Activated T-helper 1 cell treated with anti-CD3 and anti-CD28 coated beads, Interleukin-12 subunit alpha, Interleukin-12 subunit beta, Interleukin-2, Interleukin-4 antibody, amounts not matched to agents 30 ng/mL and 10 ng/mL and 1 ng/mL, durations not matched to agents 14 hours and 24 hours and 36 hours (primary cell): ENCODE results near the gene NDUFS5. TPM values are rescaled to one million over a fixed set of nuclear protein-coding genes. Genes with fewer than 3 reads are reported as not detected.
"Not testable (repeated sequence)": the region's sequence is repeated elsewhere in the genome, so short reads cannot be mapped to it uniquely, and the experiment has no call there.

Experiments
- DNase-seq: peaks from one replicate; pipeline ENCODE4 v3.0.0; 2021; ENCODE audit warnings: low spot score
- H3K27ac Mint-ChIP-seq: one replicate; pipeline ENCODE4 v1.8.0; 2021; ENCODE audit warnings: mild to moderate bottlenecking, mixed read lengths
- H3K27me3 Mint-ChIP-seq: one replicate; pipeline ENCODE4 v1.8.0; 2022; ENCODE audit warnings: mild to moderate bottlenecking, moderate library complexity, mixed read lengths; ENCODE audit not compliant: insufficient read depth
- H3K36me3 Mint-ChIP-seq: one replicate; pipeline ENCODE4 v1.8.0; 2021; ENCODE audit warnings: low read depth, mixed read lengths
- H3K4me1 Mint-ChIP-seq: one replicate; pipeline ENCODE4 v1.8.0; 2021; ENCODE audit warnings: low read depth, mixed read lengths
- H3K4me3 Mint-ChIP-seq: one replicate; pipeline ENCODE4 v1.8.0; 2021; ENCODE audit warnings: mild to moderate bottlenecking, moderate library complexity, mixed read lengths
- H3K9me3 Mint-ChIP-seq: one replicate; pipeline ENCODE4 v1.8.0; 2021; ENCODE audit warnings: mixed read lengths
- intact Hi-C: fragments of 100-400 bp; cut with micrococcal nuclease; formaldehyde crosslinking; loops from one replicate; pipeline ENCODE4 v1.15.1; 2024
- total RNA-seq: library from RNA; stranded (reverse); gene quantifications from 2 replicates; pipeline ENCODE4 v1.2.3, GENCODE V29; 2022

The NDUFS5 gene
- total RNA-seq = 143 and 150 TPM in 2 replicates

DNA sequence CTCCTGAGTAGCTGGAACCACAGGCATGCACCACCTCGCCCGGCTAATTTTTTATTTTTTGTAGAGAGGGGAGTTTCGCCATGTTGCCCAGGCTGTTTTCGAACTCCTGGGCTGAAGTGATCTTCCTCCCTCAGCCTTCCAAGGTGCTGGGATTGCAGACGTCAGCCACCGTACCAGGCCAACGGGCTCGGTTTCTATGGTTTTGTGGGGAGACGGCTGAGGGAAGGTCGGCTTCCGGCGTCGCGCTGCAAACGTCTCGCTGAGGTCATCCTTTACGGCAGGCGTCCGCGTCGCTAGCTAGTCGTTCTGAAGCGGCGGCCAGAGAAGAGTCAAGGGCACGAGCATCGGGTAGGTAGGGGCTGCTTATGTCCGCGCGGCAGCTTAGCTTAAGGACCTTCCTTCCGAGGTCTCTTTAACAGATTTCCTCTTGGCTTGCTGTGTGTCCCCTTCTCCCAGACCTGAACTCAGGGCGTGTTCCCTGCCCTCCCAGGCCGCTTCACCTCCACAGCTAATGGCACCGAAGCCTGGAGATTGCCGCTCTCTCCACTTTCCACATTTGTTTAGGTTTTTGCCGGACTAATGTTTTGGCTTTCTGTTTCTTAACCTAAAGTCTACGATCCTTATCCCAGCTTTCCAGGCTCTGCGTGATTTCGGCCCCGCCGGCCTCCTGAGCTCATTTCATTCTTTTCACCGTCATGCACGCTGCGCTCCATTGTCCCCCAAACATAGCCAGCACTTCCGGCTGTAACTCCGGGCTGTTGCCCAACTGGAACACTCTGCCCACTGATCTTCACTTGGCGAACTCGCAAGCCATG, at the start of gene NDUFS5:
TSS of gene NDUFS5 (plus strand) at position 300 of the 815 bp plus-strand sequence. CDS start 2,375 bp downstream, outside the sequence.
- Mint-ChIP-seq H3K36me3 (peaks cover 19% of the 10 kb centered on the region), H3K9me3 (no peaks in the 10 kb centered on the region), H3K4me1 (peaks cover 16% of the 10 kb centered on the region), H3K27me3 (peaks cover 4% of the 10 kb centered on the region), H3K4me3 (peak within 1 kb of the TSS; percentile 96), H3K27ac (peak within 1 kb of the TSS; percentile 100)
- intact Hi-C loops = loop anchor here (1.0 to 5.0 kb wide), 7 partner anchors 23 to 999 kb away; partner anchors contain the start of genes MYCBP and RRAGC
- DNase-seq = peak; percentile 78

DNA sequence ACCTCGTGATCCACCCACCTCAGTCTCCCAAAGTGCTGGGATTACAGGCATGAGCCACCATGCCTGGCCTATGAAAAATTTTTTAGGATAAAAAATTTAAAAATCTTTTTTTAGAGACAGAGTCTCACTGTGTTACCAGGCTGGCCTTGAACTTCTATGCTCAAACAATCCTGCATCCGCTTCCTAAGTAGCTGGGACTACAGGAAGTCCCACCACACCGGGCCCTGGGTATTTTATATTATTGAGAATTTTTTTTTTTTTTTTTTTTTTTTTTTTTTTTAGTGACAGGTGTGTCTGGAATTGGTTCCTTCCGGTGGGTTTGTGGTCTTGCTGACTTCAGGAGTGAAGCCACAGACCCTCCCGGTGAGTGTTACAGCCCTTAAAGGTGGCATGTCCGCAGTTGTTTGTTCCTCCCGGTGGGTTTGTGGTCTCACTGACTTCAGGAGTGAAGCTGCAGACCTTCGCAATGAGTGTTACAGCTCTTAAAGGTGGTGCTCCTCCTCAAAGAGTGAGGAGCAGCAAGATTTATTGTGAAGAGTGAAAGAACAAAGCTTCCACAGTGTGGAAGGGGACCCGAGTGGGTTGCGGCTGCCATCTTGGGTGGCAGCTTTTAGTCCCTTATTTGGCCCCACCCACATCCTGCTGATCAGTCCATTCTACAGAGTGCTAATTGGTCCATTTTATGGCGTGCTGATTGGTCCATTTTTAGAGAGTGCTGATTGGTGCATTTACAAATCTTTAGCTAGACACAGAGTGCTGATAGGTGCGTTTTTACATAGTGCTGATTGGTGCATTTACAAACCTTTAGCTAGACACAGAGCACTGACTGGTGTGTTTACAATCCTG, 48.5 kb upstream of the NDUFS5 start:
- intact Hi-C loops, H3K27me3 Mint-ChIP-seq, H3K36me3 Mint-ChIP-seq: not testable (repeated sequence)
- Mint-ChIP-seq H3K9me3 (peaks cover 11% of the 10 kb centered on the region), H3K4me3 (peak overlapping the region; percentile 59), H3K4me1 (peaks cover 11% of the 10 kb centered on the region), H3K27ac (peak overlapping the region; percentile 44)
- peak; percentile 70 for DNase-seq

DNA sequence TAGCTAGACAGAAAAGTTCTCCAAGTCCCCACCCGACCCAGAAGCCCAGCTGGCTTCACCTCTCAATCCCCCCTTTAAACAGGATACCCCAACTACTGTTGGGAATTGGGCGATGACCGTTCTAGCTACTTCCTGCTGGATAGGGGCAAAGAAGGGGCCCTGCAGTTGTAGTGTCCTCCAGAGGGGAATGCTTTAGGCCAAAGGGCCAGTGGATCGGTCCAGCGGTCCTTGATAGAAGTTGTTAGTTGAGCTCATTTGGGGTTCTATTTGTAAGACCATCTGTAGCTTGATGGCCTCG, 48.0 kb upstream of the NDUFS5 start:
- H3K27ac Mint-ChIP-seq = peak overlapping the region; percentile 44
- intact Hi-C loops, DNase-seq: not testable (repeated sequence)

DNA sequence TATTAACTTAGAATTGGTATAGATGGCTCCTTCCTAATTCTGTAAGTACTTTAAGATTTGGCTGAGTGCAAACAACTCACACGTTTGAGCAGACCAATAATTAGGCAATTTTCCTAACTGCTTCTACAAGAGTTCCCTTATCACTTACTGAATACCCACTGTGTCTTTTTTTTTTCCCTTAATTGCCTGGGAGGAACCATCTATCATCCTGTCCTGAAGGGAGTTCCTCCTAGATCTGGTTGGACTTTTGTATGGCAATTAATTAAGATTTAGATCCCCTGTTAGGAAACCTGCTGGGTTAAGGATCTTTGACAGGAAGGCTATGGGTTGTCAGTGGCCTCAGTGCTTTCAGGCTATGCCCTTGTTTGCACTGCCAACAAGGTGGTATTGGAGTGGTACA, 46.8 kb upstream of the NDUFS5 start:
- H3K4me3 Mint-ChIP-seq, H3K36me3 Mint-ChIP-seq, DNase-seq, H3K27ac Mint-ChIP-seq, intact Hi-C loops, H3K4me1 Mint-ChIP-seq, H3K27me3 Mint-ChIP-seq: not testable (repeated sequence)
- peaks cover 11% of the 10 kb centered on the region for H3K9me3 Mint-ChIP-seq

More for the DNA sequence above, 48.0 kb upstream of the NDUFS5 start:
- peaks cover 11% of the 10 kb centered on the region for H3K9me3 Mint-ChIP-seq
- H3K36me3 Mint-ChIP-seq, H3K4me3 Mint-ChIP-seq, H3K4me1 Mint-ChIP-seq, H3K27me3 Mint-ChIP-seq: not testable (repeated sequence)

DNA sequence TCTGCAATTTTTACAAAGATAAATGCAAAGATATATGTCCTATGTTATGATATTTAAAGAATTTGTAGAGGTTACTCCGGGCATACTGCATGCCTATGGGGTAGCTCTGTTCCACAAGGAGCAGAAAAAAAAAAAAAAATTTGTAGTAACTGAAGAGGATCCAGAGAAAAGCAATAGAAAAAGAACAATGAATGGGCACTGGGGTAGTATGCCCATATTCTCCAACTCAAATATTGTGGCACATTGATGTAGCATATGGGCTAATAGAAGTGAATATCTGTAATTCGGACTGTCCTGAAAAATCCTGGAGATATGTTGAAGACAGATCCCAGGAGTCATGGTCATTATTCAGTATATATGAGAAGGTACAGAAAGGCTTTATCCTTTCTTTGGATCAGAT, 36.2 kb upstream of the NDUFS5 start:
- Mint-ChIP-seq H3K4me3 (peak overlapping the region; percentile 83), H3K4me1 (peaks cover 27% of the 10 kb centered on the region), H3K9me3 (no peaks in the 10 kb centered on the region), H3K27ac (peak overlapping the region; percentile 38), H3K27me3 (no peaks in the 10 kb centered on the region), H3K36me3 (peaks cover 20% of the 10 kb centered on the region)
- DNase-seq = no peak
- intact Hi-C loops = loop anchor here (1.0 to 5.0 kb wide), 2 partner anchors 131 to 202 kb away; partner anchors contain the start of gene RRAGC

DNA sequence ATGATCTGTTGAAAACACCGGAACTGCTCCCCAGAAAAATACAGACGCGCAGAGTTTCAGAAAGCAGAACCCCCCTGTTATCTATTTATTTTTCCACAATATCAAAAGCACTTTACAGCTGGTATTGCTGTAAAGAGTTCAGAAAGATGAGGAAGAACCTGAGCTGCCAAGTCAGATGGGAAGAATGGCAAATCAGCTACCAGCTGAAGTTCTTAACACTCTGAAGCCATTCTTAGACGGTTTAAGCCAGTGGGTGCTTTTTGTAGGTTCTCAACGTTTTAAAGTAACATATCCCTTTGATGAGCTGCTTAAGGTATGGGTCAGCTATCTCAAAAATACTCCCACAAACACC, 35.8 kb upstream of the NDUFS5 start:
- no peak for DNase-seq
- no peaks in the 10 kb centered on the region for H3K27me3 Mint-ChIP-seq
- H3K4me1 Mint-ChIP-seq = peaks cover 31% of the 10 kb centered on the region
- peak overlapping the region; percentile 83 for H3K27ac Mint-ChIP-seq
- peaks cover 23% of the 10 kb centered on the region for H3K36me3 Mint-ChIP-seq
- intact Hi-C loops = loop anchor here (1.0 to 5.0 kb wide), 2 partner anchors 131 to 202 kb away; partner anchors contain the start of gene RRAGC
- H3K9me3 Mint-ChIP-seq = no peaks in the 10 kb centered on the region
- H3K4me3 Mint-ChIP-seq = peak overlapping the region; percentile 83

DNA sequence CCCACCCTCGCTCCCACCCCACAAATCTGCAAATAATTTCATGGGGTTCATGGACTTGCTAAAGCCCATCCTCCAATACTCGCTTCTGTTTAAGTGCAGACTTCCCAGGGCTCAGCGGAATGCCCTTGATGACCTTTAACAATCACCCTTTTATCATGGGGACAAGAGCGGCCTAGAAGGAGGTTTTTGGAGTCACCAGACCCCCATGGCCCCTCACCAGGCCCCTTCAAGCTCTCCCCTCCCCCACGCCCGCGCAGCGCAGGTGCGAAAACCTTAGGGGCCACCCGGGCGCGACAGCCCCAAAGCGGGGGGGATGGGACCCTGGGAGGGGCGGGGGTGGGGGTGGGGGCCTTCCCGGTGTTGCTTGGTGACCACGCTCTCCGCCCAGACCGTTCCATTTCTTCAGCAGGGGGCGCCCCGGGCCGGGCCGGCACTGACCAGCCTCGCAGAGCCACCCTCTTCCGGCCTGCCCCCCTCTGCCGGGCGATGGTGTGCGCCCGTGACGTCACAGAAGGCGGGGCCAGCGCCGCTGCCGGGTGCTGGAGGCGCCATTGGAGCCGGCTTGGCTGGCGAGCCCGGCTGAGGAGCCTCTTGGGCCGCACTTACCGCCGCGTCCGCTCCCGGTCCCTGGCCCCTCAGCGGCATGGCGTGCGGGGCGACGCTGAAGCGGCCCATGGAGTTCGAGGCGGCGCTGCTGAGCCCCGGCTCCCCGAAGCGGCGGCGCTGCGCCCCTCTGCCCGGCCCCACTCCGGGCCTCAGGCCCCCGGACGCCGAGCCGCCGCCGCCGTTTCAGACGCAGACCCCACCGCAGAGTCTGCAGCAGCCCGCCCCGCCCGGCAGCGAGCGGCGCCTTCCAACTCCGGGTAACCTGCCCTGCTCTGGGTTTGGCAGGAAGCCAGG, 35.2 kb upstream of the NDUFS5 start, which contains the start of gene AKIRIN1:
TSS of gene AKIRIN1 (plus strand) at position 539 of the 900 bp plus-strand sequence. CDS start at position 644, 105 bp downstream.
- peak; percentile 97 for DNase-seq
- H3K9me3 Mint-ChIP-seq = no peaks in the 10 kb centered on the region
- peak within 1 kb of the TSS; percentile 83 for H3K27ac Mint-ChIP-seq
- peaks cover 34% of the 10 kb centered on the region for H3K4me1 Mint-ChIP-seq
- peaks cover 25% of the 10 kb centered on the region for H3K36me3 Mint-ChIP-seq
- H3K27me3 Mint-ChIP-seq = no peaks in the 10 kb centered on the region
- intact Hi-C loops = loop anchor here (1.0 to 5.0 kb wide), 3 partner anchors 118 to 201 kb away; partner anchors contain the start of genes MYCBP and RRAGC
- peak within 1 kb of the TSS; percentile 90 for H3K4me3 Mint-ChIP-seq

DNA sequence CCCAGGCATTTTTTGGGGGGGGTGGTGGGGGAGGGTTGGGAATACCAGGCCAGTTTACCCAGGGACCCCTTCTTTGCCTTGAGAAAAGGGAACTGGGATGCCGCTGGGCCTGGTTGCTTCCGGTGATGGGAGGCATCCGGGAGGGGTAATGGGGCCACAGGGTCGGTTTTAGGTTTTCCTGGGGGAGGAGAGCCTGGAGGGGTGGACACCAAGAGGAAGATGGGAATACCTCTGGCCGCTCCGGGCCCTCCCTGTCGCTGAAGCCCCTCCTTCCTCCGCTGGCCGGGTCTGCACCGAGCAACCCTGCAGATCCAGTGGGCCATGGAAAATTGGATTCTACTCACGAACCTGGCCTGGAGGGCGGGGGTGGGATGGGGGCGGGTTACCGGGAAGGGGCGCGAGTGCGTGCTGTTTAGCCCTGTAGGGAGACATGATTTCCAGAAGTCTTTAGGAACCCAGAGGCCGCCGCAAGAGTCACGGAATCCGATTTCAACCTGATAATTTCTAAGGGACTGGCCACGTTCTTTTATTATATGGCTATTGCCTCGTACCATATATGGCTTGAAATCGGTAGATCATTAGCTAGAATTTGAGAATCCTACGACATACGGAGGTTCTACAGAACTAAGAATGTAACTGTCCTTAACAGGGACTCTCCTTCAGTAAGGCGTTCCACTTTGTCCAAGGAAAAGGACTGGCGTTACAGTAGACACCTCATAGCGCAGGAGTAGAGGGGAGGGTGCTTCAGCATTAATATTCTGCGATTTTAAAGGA, 34.3 kb upstream of the NDUFS5 start:
- H3K9me3 Mint-ChIP-seq = no peaks in the 10 kb centered on the region
- H3K27ac Mint-ChIP-seq = peak overlapping the region; percentile 56
- peaks cover 28% of the 10 kb centered on the region for H3K36me3 Mint-ChIP-seq
- DNase-seq = no peak
- H3K4me3 Mint-ChIP-seq = peak overlapping the region; percentile 90
- intact Hi-C loops = loop anchor here (1.0 to 5.0 kb wide), 3 partner anchors 34 to 200 kb away; partner anchors contain the start of genes MYCBP and NDUFS5
- H3K4me1 Mint-ChIP-seq = peaks cover 40% of the 10 kb centered on the region
- no peaks in the 10 kb centered on the region for H3K27me3 Mint-ChIP-seq

DNA sequence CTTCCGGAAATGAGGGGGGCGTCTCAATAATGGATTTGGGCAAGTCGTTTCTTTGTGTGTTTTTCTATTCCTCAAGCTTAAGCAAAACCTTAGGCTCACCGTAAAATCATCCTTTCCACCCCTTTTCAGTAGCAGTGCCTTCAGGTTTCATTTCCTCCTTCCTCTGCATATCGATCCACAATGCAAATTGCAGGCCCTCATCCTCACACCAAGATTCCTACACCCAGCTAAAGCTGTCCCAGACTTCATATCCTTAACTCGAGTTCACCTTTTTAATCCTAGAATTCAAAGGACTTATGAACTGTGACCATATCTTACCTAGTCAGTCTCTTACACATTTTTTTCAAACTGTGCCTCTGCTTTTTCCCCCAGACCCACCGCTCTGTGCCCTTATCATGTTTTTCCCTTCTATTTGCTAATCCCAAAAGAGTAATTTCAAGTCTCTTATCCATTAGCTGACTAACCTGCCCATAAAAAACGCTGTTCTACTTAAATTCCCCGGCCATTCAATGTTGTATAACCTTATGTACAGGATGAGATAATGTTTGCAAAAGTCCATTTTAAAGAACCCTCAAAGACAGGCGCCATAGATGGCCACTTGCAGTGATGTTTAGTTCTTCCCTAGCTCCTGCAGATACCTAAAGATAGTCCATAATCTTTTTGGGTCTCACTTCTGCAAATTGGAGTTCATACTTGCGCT, 33.6 kb upstream of the NDUFS5 start:
- Mint-ChIP-seq H3K4me1 (peaks cover 48% of the 10 kb centered on the region), H3K36me3 (peaks cover 33% of the 10 kb centered on the region), H3K4me3 (peak overlapping the region; percentile 90), H3K27me3 (no peaks in the 10 kb centered on the region), H3K27ac (peak overlapping the region; percentile 56), H3K9me3 (no peaks in the 10 kb centered on the region)
- no peak for DNase-seq
- intact Hi-C loops = loop anchor here (1.0 to 5.0 kb wide), 2 partner anchors 34 to 200 kb away; partner anchors contain the start of gene NDUFS5

DNA sequence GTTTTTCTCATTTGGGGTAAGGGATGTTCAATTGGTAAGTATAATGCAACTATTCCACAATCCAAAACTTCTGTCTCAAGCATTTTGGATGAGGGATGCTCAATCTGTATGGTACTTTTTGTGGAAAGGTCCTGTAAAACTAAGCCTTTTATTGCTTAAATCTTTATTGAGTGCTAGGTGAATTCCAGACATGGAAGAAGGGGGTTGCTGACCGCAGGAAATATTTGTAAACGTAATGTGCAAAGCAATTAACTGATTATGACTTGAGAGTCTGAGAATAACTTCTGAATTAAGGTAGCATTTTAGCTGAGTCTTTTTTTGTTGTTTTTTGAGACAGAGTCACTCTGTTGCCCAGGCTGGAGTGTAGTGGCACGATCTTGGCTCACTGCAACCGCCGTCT, 32.0 kb upstream of the NDUFS5 start:
- Mint-ChIP-seq H3K27ac (no peak overlapping the region), H3K4me1 (peaks cover 59% of the 10 kb centered on the region), H3K27me3 (no peaks in the 10 kb centered on the region), H3K9me3 (no peaks in the 10 kb centered on the region), H3K36me3 (peaks cover 45% of the 10 kb centered on the region), H3K4me3 (no peak overlapping the region)
- intact Hi-C loops = loop anchor here (5.0 kb wide), 1 partner anchor 198 kb away; no protein-coding TSS in a partner anchor
- no peak for DNase-seq
